ENCODE data around the gene ACMSD.
"Not testable (repeated sequence)": the region's sequence is repeated elsewhere in the genome, so short reads cannot be mapped to it uniquely, and the experiment has no call there.

ACMSD gene

GRCh38 chr2:134838143-134838620 lies at the start of gene ACMSD:
ACMSD (plus strand) TSS chr2:134838616; CDS start chr2:134838683, 67 bp downstream.
- no peak for DNase-seq (ENCODE audit: low spot score)

GRCh38 chr2:134790487-134790886 lies 47.9 kb upstream of the ACMSD start:
- no peak for DNase-seq (ENCODE audit: low spot score)

- DNase-seq (ENCODE audit: low spot score) = peak; percentile 46
These were observed 46.8 kb upstream of the ACMSD start for GRCh38 chr2:134791616-134792015.

- peak; percentile 28 for DNase-seq (ENCODE audit: low spot score)
These were observed 46.2 kb upstream of the ACMSD start for GRCh38 chr2:134792186-134792585.

- no peak for DNase-seq (ENCODE audit: low spot score)
These were observed 42.7 kb upstream of the ACMSD start for GRCh38 chr2:134795765-134796164.

- DNase-seq (ENCODE audit: low spot score) = no peak
These were observed 42.0 kb upstream of the ACMSD start for GRCh38 chr2:134796373-134796772.

- DNase-seq (ENCODE audit: low spot score) = no peak
These were observed 38.5 kb upstream of the ACMSD start for GRCh38 chr2:134799936-134800335.

GRCh38 chr2:134800341-134800740 lies 38.1 kb upstream of the ACMSD start:
- DNase-seq (ENCODE audit: low spot score) = no peak

GRCh38 chr2:134803609-134804405 lies 34.6 kb upstream of the ACMSD start:
- DNase-seq (ENCODE audit: low spot score) = not testable (repeated sequence)

GRCh38 chr2:134815741-134816140 lies 22.7 kb upstream of the ACMSD start:
- no peak for DNase-seq (ENCODE audit: low spot score)

GRCh38 chr2:134818321-134818720 lies 20.1 kb upstream of the ACMSD start:
- no peak for DNase-seq (ENCODE audit: low spot score)

- DNase-seq (ENCODE audit: low spot score) = no peak
These were observed 19.1 kb upstream of the ACMSD start for GRCh38 chr2:134819334-134819733.

- DNase-seq (ENCODE audit: low spot score) = no peak
These were observed 15.0 kb upstream of the ACMSD start for GRCh38 chr2:134823431-134823830.

- DNase-seq (ENCODE audit: low spot score) = no peak
These were observed 14.6 kb upstream of the ACMSD start for GRCh38 chr2:134823832-134824231.

- not testable (repeated sequence) for DNase-seq (ENCODE audit: low spot score)
These were observed 12.7 kb upstream of the ACMSD start for GRCh38 chr2:134825716-134826115.

GRCh38 chr2:134835471-134835870 lies 2.9 kb upstream of the ACMSD start:
- no peak for DNase-seq (ENCODE audit: low spot score)

GRCh38 chr2:134836986-134837385 lies 1.4 kb upstream of the ACMSD start:
- DNase-seq (ENCODE audit: low spot score) = no peak

GRCh38 chr2:134839649-134840048 lies 1.2 kb downstream of the ACMSD start:
- no peak for DNase-seq (ENCODE audit: low spot score)

GRCh38 chr2:134842930-134843490 lies 4.6 kb downstream of the ACMSD start:
- DNase-seq (ENCODE audit: low spot score) = no peak

GRCh38 chr2:134843968-134844367 lies 5.6 kb downstream of the ACMSD start:
- DNase-seq (ENCODE audit: low spot score) = no peak

- no peak for DNase-seq (ENCODE audit: low spot score)
These were observed 6.6 kb downstream of the ACMSD start for GRCh38 chr2:134845028-134845427.

- no peak for DNase-seq (ENCODE audit: low spot score)
These were observed 7.3 kb downstream of the ACMSD start for GRCh38 chr2:134845719-134846118.

GRCh38 chr2:134846213-134846612 lies 7.8 kb downstream of the ACMSD start:
- no peak for DNase-seq (ENCODE audit: low spot score)

GRCh38 chr2:134847582-134847981 lies 9.2 kb downstream of the ACMSD start:
- DNase-seq (ENCODE audit: low spot score) = not testable (repeated sequence)

Data from cerebellar cortex (tissue), 1 donor.